T-helper 1 cell (primary cell): Measurements from ENCODE around the gene GNGT2.

Experiments used
- DNase-seq, 5 donors: peaks; one replicate each; pipeline ENCODE4 v3.0.0-alpha.2; 2012 to 2020

GNGT2 gene

DNA sequence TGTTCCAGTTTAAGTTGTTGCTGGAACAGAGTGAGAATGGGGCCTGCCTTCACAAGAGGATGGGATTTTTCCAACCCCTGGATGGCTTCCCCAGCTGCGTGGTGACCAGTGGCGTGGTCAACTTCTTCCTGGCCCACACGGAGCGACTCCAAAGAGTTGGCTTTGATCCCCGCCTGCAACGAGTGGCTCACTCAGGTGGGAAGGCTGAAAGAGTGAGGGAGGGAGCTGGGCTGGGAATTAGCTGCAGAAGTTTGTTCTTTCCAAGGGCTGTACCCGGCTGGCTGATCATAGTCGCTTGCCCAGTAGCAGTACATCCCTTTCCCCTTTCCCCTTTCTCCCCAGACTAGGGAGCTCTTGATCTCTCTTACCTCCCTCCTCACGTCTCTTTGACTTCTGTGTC, 41.7 kb downstream of the GNGT2 start:
- DNase-seq = no peak

GRCh38 chr17:49165143-49165542, 45.2 kb downstream of the GNGT2 start:
- DNase-seq = no peak

GRCh38 chr17:49162866-49163265, 47.5 kb downstream of the GNGT2 start:
- DNase-seq = no peak

DNA sequence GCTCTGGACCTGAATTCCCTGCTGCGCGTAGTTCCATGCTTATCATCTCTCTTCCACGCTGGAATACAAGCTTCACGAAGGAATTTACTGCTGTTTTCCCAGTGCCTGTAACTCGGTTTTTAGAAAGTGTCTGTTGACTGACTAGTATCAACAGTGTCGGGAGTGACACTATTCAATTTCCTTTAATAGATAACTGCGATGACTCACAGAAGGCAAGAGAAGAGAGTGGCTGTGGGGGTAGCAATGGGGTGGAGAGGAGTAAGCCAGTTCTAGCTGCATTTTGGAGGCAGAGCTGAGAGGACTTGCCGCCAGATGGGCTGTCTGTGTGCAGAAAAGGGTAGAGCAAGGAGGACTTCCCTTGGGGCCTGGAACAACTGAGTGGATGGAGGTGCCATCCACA, 52.6 kb downstream of the GNGT2 start:
- DNase-seq = no peak

DNA sequence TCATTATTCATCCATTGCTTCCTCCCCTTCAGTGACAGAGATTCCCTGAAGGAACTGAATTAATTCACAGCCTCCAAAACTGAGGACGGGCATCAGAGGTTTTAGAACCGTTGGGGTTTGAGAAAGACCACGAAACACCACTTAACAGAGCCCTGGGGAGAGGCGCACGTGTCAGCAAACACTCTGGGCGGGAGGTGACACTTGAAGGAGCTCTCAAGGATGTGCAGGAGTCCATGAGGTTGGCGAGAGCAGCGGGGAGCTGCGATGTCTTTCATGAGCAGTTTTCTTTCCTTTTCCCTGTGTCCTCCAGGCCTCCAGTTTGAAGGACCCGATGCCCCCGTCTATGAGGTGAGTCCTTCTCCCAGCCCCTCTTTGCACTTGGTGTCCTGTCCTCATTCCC, 54.1 kb downstream of the GNGT2 start:
- DNase-seq = no peak
